Stimulated activated CD8-positive, alpha-beta memory T cell treated with anti-CD3 and anti-CD28 coated beads, Interleukin-7, amount 100 ng/mL, for 4 hours (primary cell): ENCODE data around the gene CCDC86.

Experiments
- DNase-seq, 2 donors: peaks; one replicate each; pipeline ENCODE4 v3.0.0-alpha.2; 2020; ENCODE audit warnings: low read depth in 2 of 2

Gene CCDC86

GRCh38 chr11:60868682-60869450 is 27.0 kb downstream of the CCDC86 start:
- no peak for DNase-seq

GRCh38 chr11:60869451-60869825 is 27.5 kb downstream of the CCDC86 start:
- DNase-seq, result no peak

- no peak for DNase-seq
Measured at GRCh38 chr11:60870276-60870675, 28.4 kb downstream of the CCDC86 start.

GRCh38 chr11:60870733-60871377 is 28.9 kb downstream of the CCDC86 start:
- DNase-seq, result no peak

- DNase-seq, result no peak
Measured at GRCh38 chr11:60871378-60872061, 29.6 kb downstream of the CCDC86 start.

GRCh38 chr11:60872124-60872960 is 30.4 kb downstream of the CCDC86 start:
- DNase-seq, result no peak

GRCh38 chr11:60872961-60873524 is 31.1 kb downstream of the CCDC86 start:
- no peak for DNase-seq

GRCh38 chr11:60873533-60873932 is 31.6 kb downstream of the CCDC86 start:
- no peak for DNase-seq

- DNase-seq, result no peak
Measured at GRCh38 chr11:60874421-60875365, 32.8 kb downstream of the CCDC86 start.

GRCh38 chr11:60875366-60876167 is 33.7 kb downstream of the CCDC86 start:
- DNase-seq, result no peak

GRCh38 chr11:60876168-60876485 is 34.2 kb downstream of the CCDC86 start:
- DNase-seq, result no peak

- DNase-seq, result no peak
Measured at GRCh38 chr11:60878245-60879101, 36.6 kb downstream of the CCDC86 start.

GRCh38 chr11:60879104-60879503 is 37.2 kb downstream of the CCDC86 start:
- DNase-seq, result no peak

GRCh38 chr11:60879971-60880588 is 38.2 kb downstream of the CCDC86 start:
- DNase-seq, result no peak

GRCh38 chr11:60880643-60881282 is 38.9 kb downstream of the CCDC86 start:
- DNase-seq, result no peak

GRCh38 chr11:60887556-60887955 is 45.6 kb downstream of the CCDC86 start:
- DNase-seq, result no peak

- DNase-seq, result no peak
Measured at GRCh38 chr11:60889869-60890311, 48.0 kb downstream of the CCDC86 start.

GRCh38 chr11:60890696-60891095 is 48.8 kb downstream of the CCDC86 start:
- DNase-seq, result no peak
